Measurements from ENCODE around the gene MCM8.

The MCM8 gene

GRCh38 chr20:6044115-6044514 is 93.7 kb downstream of the MCM8 start:
- DNase-seq (ENCODE audit: low spot score): no peak

DNA sequence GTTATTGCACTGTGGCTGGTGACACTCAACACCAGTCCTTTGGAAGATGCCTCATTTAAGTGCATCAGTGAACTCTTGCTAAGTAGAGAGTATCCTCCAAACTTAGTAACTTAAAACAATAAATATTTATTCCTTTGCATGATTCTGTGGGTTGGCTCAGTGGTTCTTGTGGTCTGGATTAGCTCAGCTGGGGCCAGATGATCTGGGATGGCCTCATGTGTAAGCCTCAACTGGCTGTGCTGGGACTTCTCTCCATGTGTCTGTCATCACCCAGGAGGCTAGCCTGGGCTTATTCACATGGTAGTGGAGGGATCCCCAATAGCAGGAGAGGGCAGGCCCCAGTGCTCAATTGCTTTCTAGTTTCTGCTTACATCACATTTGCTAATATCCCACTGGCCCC is 95.1 kb downstream of the MCM8 start:
- no peak for DNase-seq (ENCODE audit: low spot score)

DNA sequence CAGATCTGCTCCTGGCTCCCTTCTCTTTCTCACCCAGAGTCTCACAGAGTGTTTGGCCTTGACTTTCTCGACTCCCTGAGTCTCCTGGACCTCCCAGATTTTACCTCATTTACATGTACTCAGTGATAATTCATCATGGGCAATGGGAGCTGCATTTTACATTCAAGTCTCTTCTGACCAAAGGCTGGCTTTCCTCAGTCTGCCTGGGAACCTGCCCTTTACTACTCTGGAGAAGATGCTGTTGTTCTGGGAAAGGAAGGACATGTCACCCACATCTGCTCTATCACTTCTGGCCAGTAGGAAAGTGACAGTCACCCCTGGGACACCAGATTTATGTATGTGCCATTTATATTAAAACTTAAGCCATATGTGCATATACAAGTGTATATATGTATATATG is 96.0 kb downstream of the MCM8 start:
- no peak for DNase-seq (ENCODE audit: low spot score)

DNA sequence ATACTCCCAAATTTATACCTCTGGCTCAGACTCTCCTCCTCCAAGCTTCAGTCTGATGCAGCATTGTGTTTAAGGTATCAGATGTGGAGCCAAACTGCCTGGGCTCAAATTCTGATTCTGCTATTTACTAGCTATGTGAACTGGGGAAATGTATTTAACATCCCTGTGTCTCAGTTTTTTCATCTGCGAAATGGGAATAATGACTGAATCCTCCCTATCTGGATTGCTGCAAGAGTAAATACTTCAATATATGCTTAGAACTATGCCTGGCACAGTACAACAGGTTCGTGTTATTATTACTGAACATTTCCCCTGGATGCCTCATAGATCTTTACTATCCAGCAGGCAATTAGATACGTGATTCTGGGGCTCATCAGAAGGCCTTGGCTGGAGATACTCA is 97.9 kb downstream of the MCM8 start:
- DNase-seq (ENCODE audit: low spot score): no peak
